Measurements from ENCODE around the gene WWOX. TPM values are rescaled to one million over a fixed set of nuclear protein-coding genes. Genes with fewer than 3 reads are reported as not detected.

Gene WWOX
- total and polyA plus RNA-seq, 2 donors (not counting 3 experiments of a cell fraction or from before 2014, with no cell fraction given), result 6.2 to 12.5 TPM

GRCh38 chr16:79185711-79186110 lies 1086.3 kb downstream of the WWOX start:
- H3K9me1 ChIP-seq (replicated peaks; ENCODE audit: control insufficient read depth, extremely low read depth, insufficient read depth, low read length), result no peaks in the 10 kb centered on the region
- no peak overlapping the region for H3K4me2 ChIP-seq (ENCODE audit: insufficient read depth, low read length)
- POLR2A ChIA-PET, result no interaction called here
- H2AFZ ChIP-seq (ENCODE audit: low read depth, low read length), result no peak overlapping the region
- no peak overlapping the region for H3K9ac ChIP-seq (replicated peaks; ENCODE audit: extremely low read depth, insufficient read depth, low read length)
- H3K27ac ChIP-seq (ENCODE audit: insufficient read depth, low read depth, low read length), result no peak overlapping the region
- H3K4me3 ChIP-seq (replicated peaks in 1 of 3; ENCODE audit: insufficient read depth in 1 of 3, low read depth in 1 of 3, low read length in 3 of 3), result no peak overlapping the region
- CTCF ChIA-PET, result no interaction called here
- H3K36me3 ChIP-seq (ENCODE audit: control insufficient read depth in 2 of 2, extremely low read depth in 1 of 2, insufficient read depth in 2 of 2, low read length in 2 of 2), result no peaks in the 10 kb centered on the region
- no peaks in the 10 kb centered on the region for H4K20me1 ChIP-seq (replicated peaks; ENCODE audit: control insufficient read depth, extremely low read depth, insufficient read depth, low read length)
- peaks cover 11% of the 10 kb centered on the region for H3K9me3 ChIP-seq (replicated peaks; ENCODE audit: control insufficient read depth, insufficient read depth, low read length)
- BruUV-seq (replicated peaks), result no TSS peak
- dilution Hi-C loops (cut with MboI; ENCODE audit: extremely low pct_ligation_motif_present, low sequenced_read_pairs), result no loop called here
- H3K4me1 ChIP-seq (ENCODE audit: control insufficient read depth, extremely low read depth, insufficient read depth, low read length), result no peaks in the 10 kb centered on the region
- no peaks in the 10 kb centered on the region for H3K79me2 ChIP-seq (ENCODE audit: control insufficient read depth, insufficient read depth, low read length)
- TF ChIP-seq FOS (IDR thresholded peaks at IDR 0.05; ENCODE audit: borderline replicate concordance, insufficient read depth, low read length) (no peak), CTCF (IDR thresholded peaks at IDR 0.05; ENCODE audit: extremely low read depth in 1 of 2, insufficient read depth in 1 of 2, low read depth in 1 of 2, low read length in 2 of 2) (no peak), MYC (IDR thresholded peaks at IDR 0.05; ENCODE audit: low read depth, low read length) (no peak), POLR2A (IDR thresholded peaks at IDR 0.05; ENCODE audit: low read depth, low read length) (no peak)
- FAIRE-seq (no peak), DNase-seq (ENCODE audit: low read depth, low spot score) (no peak)
- H3K27me3 ChIP-seq (ENCODE audit: control insufficient read depth in 2 of 2, insufficient read depth in 2 of 2, low read length in 2 of 2), result no peaks in the 10 kb centered on the region
- intact Hi-C loops (cut with micrococcal nuclease), result no loop called here

- no peaks in the 10 kb centered on the region for H3K27me3 ChIP-seq (ENCODE audit: control insufficient read depth in 2 of 2, insufficient read depth in 2 of 2, low read length in 2 of 2)
- H3K9me1 ChIP-seq (replicated peaks; ENCODE audit: control insufficient read depth, extremely low read depth, insufficient read depth, low read length), result no peaks in the 10 kb centered on the region
- H4K20me1 ChIP-seq (replicated peaks; ENCODE audit: control insufficient read depth, extremely low read depth, insufficient read depth, low read length), result no peaks in the 10 kb centered on the region
- no peaks in the 10 kb centered on the region for H3K4me1 ChIP-seq (ENCODE audit: control insufficient read depth, extremely low read depth, insufficient read depth, low read length)
- H3K9ac ChIP-seq (replicated peaks; ENCODE audit: extremely low read depth, insufficient read depth, low read length), result no peak overlapping the region
- no peaks in the 10 kb centered on the region for H3K36me3 ChIP-seq (ENCODE audit: control insufficient read depth in 2 of 2, extremely low read depth in 1 of 2, insufficient read depth in 2 of 2, low read length in 2 of 2)
- H3K4me3 ChIP-seq (replicated peaks in 1 of 3; ENCODE audit: insufficient read depth in 1 of 3, low read depth in 1 of 3, low read length in 3 of 3), result no peak overlapping the region
- H3K79me2 ChIP-seq (ENCODE audit: control insufficient read depth, insufficient read depth, low read length), result no peaks in the 10 kb centered on the region
- ChIA-PET POLR2A (no interaction called here), CTCF (no interaction called here)
- dilution Hi-C loops (cut with MboI; ENCODE audit: extremely low pct_ligation_motif_present, low sequenced_read_pairs), result no loop called here
- TF ChIP-seq EZH2 (IDR thresholded peaks at IDR 0.05; ENCODE audit: borderline replicate concordance, low read depth, low read length, severe bottlenecking) (no peak), POLR2AphosphoS5 (IDR thresholded peaks at IDR 0.05; ENCODE audit: insufficient read depth, low read depth, low read length) (no peak), POLR2A (IDR thresholded peaks at IDR 0.05; ENCODE audit: low read depth, low read length) (no peak), CTCF (IDR thresholded peaks at IDR 0.05; ENCODE audit: extremely low read depth in 1 of 2, insufficient read depth in 1 of 2, low read depth in 1 of 2, low read length in 2 of 2) (no peak), MYC (IDR thresholded peaks at IDR 0.05; ENCODE audit: low read depth, low read length) (no peak), JUN (IDR thresholded peaks at IDR 0.05; ENCODE audit: borderline replicate concordance, insufficient read depth, insufficient read length, low read depth) (no peak), MAX (IDR thresholded peaks at IDR 0.05; ENCODE audit: insufficient read depth, insufficient read length) (no peak), FOS (IDR thresholded peaks at IDR 0.05; ENCODE audit: borderline replicate concordance, insufficient read depth, low read length) (no peak), GATA2 (IDR thresholded peaks at IDR 0.05; ENCODE audit: insufficient read depth, insufficient read length, low read depth, low read length) (no peak)
- no peak overlapping the region for H3K4me2 ChIP-seq (ENCODE audit: insufficient read depth, low read length)
- FAIRE-seq, result no peak
- peaks cover 11% of the 10 kb centered on the region for H3K9me3 ChIP-seq (replicated peaks; ENCODE audit: control insufficient read depth, insufficient read depth, low read length)
- BruUV-seq (replicated peaks), result no TSS peak
- intact Hi-C loops (cut with micrococcal nuclease), result no loop called here
- DNase-seq (ENCODE audit: low read depth, low spot score), result no peak
- no peak overlapping the region for H3K27ac ChIP-seq (ENCODE audit: insufficient read depth, low read depth, low read length)
- H2AFZ ChIP-seq (ENCODE audit: low read depth, low read length), result no peak overlapping the region
Observed at GRCh38 chr16:79186196-79186595, 1086.7 kb downstream of the WWOX start.
